OCI-LY3 (cell line): ENCODE data around the gene PAPSS2.

Experiments used
- H2AFZ ChIP-seq: fragments of 200-600, 300-600 bp; shearing (Covaris generic); 2 replicates; pipeline ENCODE4 v1.6.0; 2014; ENCODE audit warnings: antibody characterized with exemption, low read depth, low read length
- H3K27ac ChIP-seq: fragments of 200-600, 300-600 bp; sonication (generic); 2 replicates; pipeline ENCODE4 v1.5.1; 2014; ENCODE audit warnings: mild to moderate bottlenecking, low read length, moderate library complexity, mixed read lengths
- H3K27me3 ChIP-seq: fragments of 200-600, 300-600 bp; sonication (generic); 2 replicates; pipeline ENCODE4 v1.6.1; 2014; ENCODE audit warnings: low read depth, low read length, mixed read lengths
- H3K36me3 ChIP-seq: fragments of 200-600, 300-600 bp; sonication (generic); replicated peaks from 2 replicates; pipeline ENCODE3; 2014; ENCODE audit warnings: low read depth, low read length, mixed read lengths
- H3K4me1 ChIP-seq: fragments of 300-600, 200-600 bp; sonication (generic); 2 replicates; pipeline ENCODE4 v1.6.1; 2014; ENCODE audit warnings: low read length, mixed read lengths
- H3K4me2 ChIP-seq: fragments of 200-600, 300-600 bp; sonication (generic); 2 replicates; pipeline ENCODE4 v1.6.1; 2014; ENCODE audit warnings: low read length, mixed read lengths
- H3K4me3 ChIP-seq: fragments of 300-600, 200-600 bp; sonication (generic); 2 replicates; pipeline ENCODE4 v1.5.1; 2014; ENCODE audit warnings: antibody characterized with exemption, mild to moderate bottlenecking, low read length, moderate library complexity
- H3K79me2 ChIP-seq: fragments of 300-600, 200-600 bp; shearing (Covaris generic); 2 replicates; pipeline ENCODE4 v1.6.1; 2014; ENCODE audit warnings: mild to moderate bottlenecking, low read length, mixed read lengths
- H3K9ac ChIP-seq: fragments of 300-600, 200-600 bp; shearing (Covaris generic); 2 replicates; pipeline ENCODE4 v1.6.0; 2014; ENCODE audit warnings: mild to moderate bottlenecking, low read length, moderate library complexity
- H3K9me3 ChIP-seq: fragments of 200-600, 300-600 bp; shearing (Covaris generic); 2 replicates; pipeline ENCODE4 v1.6.1; 2014; ENCODE audit warnings: low read length, mixed read lengths; ENCODE audit not compliant: insufficient read depth
- H4K20me1 ChIP-seq: fragments of 200-600, 300-600 bp; sonication (generic); 2 replicates; pipeline ENCODE4 v1.6.1; 2016; ENCODE audit warnings: low read length, mixed read lengths; ENCODE audit not compliant: insufficient read depth
- EZH2phosphoT487 ChIP-seq: fragments of 200-600 bp; shearing (Covaris generic); IDR thresholded peaks from 2 replicates; pipeline ENCODE4 v1.6.1; 2018; ENCODE audit warnings: antibody characterized with exemption, mixed run types, low read depth
- TF ChIP-seq, protein P1 (sequence below): fragments of 200-600, 300-600 bp; sonication (generic); IDR thresholded peaks from 2 replicates; pipeline ENCODE4 v1.5.1; 2014; ENCODE audit warnings: antibody characterized with exemption, low read length, low read depth

The PAPSS2 gene

DNA sequence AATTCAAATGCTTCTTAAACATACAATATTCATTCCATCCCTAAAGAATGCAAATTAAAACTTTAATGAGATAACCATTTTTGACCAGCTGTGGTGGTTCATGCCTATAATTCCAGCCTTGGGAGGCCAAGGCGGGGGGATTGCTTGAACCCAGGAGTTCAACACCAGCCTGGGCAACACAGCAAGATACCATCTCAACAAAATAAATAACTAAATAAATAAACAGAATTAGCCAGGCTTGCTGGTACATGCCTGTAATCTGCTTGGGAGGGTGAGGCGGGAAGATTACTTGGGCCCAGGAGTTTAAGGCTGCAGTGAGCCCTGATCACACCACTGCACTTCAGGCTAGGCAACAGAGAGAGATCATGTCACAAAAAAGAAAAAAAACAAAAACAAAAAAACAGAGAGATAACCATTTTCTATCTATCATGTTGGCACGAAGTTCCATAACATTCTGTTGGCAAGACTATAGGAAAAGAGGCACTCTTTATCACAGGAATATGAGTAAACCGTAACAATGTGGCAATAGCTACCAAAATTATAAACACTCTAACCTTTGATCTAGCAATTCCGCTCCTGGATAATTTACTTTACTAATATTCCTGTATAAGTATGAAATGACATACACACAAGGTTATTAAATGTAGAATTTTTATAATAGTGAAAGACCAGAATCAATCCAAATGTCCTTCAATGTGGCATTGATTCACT is 106.1 kb downstream of the PAPSS2 start:
- Histone ChIP-seq H3K4me1 (0 out of 2 replicates have a peak, but pooled peaks cover 3% of the 10 kb centered on the region), H3K36me3 (peaks cover 4% of the 10 kb centered on the region), H2AFZ (no peak overlapping the region), H3K27ac (no peak overlapping the region), H3K79me2 (no peaks in the 10 kb centered on the region), H4K20me1 (no peaks in the 10 kb centered on the region), H3K9ac (no peak overlapping the region), H3K9me3 (no peaks in the 10 kb centered on the region), H3K27me3 (no peaks in the 10 kb centered on the region), H3K4me3 (no peak overlapping the region), H3K4me2 (no peak overlapping the region)
- TF ChIP-seq, protein P1, sequence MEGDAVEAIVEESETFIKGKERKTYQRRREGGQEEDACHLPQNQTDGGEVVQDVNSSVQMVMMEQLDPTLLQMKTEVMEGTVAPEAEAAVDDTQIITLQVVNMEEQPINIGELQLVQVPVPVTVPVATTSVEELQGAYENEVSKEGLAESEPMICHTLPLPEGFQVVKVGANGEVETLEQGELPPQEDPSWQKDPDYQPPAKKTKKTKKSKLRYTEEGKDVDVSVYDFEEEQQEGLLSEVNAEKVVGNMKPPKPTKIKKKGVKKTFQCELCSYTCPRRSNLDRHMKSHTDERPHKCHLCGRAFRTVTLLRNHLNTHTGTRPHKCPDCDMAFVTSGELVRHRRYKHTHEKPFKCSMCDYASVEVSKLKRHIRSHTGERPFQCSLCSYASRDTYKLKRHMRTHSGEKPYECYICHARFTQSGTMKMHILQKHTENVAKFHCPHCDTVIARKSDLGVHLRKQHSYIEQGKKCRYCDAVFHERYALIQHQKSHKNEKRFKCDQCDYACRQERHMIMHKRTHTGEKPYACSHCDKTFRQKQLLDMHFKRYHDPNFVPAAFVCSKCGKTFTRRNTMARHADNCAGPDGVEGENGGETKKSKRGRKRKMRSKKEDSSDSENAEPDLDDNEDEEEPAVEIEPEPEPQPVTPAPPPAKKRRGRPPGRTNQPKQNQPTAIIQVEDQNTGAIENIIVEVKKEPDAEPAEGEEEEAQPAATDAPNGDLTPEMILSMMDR, result no peak
- no peak for TF ChIP-seq EZH2phosphoT487

DNA sequence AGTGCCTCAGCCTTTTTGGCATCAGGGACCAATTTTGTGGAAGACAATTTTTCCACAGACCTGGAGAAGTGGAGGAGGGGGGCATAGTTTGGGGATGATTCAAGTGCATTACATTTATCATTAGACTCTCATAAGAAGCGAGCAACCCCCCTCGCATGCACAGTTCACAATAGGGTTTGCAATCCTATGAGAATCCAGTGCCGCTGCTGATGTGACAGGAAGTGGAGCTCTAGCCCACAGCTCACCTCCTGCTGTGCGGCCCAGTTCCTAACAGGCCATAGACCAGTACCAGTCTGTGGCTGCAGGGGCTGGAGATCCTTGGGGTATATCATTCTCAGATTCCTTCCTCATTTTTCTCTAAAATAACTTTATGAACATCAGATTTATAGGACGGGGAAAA is 107.6 kb downstream of the PAPSS2 start:
- H3K9me3 ChIP-seq, result no peaks in the 10 kb centered on the region
- no peak overlapping the region for H3K9ac ChIP-seq
- H3K4me3 ChIP-seq, result no peak overlapping the region
- peaks cover 4% of the 10 kb centered on the region for H3K36me3 ChIP-seq
- no peaks in the 10 kb centered on the region for H3K79me2 ChIP-seq
- no peak overlapping the region for H3K4me2 ChIP-seq
- no peak for TF ChIP-seq EZH2phosphoT487
- TF ChIP-seq, protein P1, result no peak
- H4K20me1 ChIP-seq, result no peaks in the 10 kb centered on the region
- H3K4me1 ChIP-seq, result 0 out of 2 replicates have a peak, but pooled peaks cover 3% of the 10 kb centered on the region
- H3K27ac ChIP-seq, result no peak overlapping the region
- H3K27me3 ChIP-seq, result no peaks in the 10 kb centered on the region
- no peak overlapping the region for H2AFZ ChIP-seq

DNA sequence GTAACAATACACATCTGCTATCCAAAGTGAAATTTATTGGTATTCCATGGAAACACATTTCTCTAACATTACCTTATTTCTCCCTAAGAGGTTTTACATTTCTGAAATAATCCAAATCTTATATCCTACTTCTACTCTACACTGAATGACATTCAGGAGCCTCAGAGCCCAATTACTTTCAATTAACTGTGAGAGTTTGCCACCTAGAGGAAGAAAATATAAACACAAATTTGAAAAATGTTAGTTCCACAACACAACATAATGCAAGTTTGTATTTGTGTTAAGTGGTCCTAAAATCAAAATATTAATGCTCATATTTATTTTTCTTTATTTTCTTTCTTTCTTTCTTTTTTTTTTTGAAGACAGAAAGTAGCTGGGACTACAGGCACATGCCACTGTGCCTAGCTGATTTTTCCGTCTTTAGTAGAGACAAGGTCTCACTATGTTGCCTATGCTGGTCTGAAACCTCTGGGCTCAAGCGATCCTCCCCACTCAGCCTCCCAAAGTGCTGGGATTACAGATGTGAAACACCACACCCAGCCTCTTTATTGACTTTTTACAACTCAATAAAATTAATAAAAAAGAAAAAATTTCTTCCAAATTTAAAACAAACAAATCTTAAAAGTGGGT is 112.3 kb downstream of the PAPSS2 start:
- H2AFZ ChIP-seq, result no peak overlapping the region
- no peaks in the 10 kb centered on the region for H3K9me3 ChIP-seq
- no peak overlapping the region for H3K9ac ChIP-seq
- H4K20me1 ChIP-seq, result no peaks in the 10 kb centered on the region
- no peaks in the 10 kb centered on the region for H3K27me3 ChIP-seq
- H3K4me3 ChIP-seq, result no peak overlapping the region
- H3K79me2 ChIP-seq, result no peaks in the 10 kb centered on the region
- H3K4me1 ChIP-seq, result peaks cover 13% of the 10 kb centered on the region
- no peak overlapping the region for H3K27ac ChIP-seq
- peaks cover 6% of the 10 kb centered on the region for H3K36me3 ChIP-seq
- TF ChIP-seq, protein P1, result peak; percentile 54
- TF ChIP-seq EZH2phosphoT487, result no peak
- H3K4me2 ChIP-seq, result no peak overlapping the region

DNA sequence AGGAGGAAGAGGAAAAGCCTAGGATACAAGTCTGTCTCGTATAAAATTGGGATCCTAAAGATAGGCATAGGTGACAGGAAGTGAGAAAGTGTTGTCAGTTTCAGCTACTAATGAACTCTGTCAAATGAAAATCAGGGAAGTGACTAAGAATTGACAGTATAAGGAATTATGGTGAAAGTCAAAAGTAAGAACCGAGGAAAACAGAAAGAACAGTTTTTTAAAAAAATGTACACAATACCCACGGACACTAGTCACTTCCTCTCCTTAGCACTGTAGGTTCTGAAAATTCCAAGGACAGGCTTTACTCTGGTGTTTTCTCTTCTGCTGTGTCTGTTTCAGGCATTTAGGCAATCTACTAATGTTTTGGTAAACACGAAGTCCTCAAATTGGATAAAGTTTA is 116.1 kb downstream of the PAPSS2 start:
- H3K27me3 ChIP-seq, result no peaks in the 10 kb centered on the region
- no peak overlapping the region for H2AFZ ChIP-seq
- H3K9ac ChIP-seq, result no peak overlapping the region
- H3K79me2 ChIP-seq, result no peaks in the 10 kb centered on the region
- no peak overlapping the region for H3K4me2 ChIP-seq
- H3K36me3 ChIP-seq, result peaks cover 12% of the 10 kb centered on the region
- H3K4me3 ChIP-seq, result no peak overlapping the region
- TF ChIP-seq, protein P1, result no peak
- no peak for TF ChIP-seq EZH2phosphoT487
- H3K9me3 ChIP-seq, result no peaks in the 10 kb centered on the region
- peak overlapping the region; percentile 21; the same call in 1 of the 2 replicates for H3K27ac ChIP-seq
- no peaks in the 10 kb centered on the region for H4K20me1 ChIP-seq
- peaks cover 10% of the 10 kb centered on the region for H3K4me1 ChIP-seq
